Glomerular visceral epithelial cell (primary cell): ENCODE data around the gene GJB5.
"Not testable (repeated sequence)": the region's sequence is repeated elsewhere in the genome, so short reads cannot be mapped to it uniquely, and the experiment has no call there.

Experiments
- DNase-seq: peaks from one replicate; pipeline ENCODE4 v3.0.0-alpha.2; 2016; ENCODE audit errors: extremely low spot score

Gene GJB5

GRCh38 chr1:34754964-34755637 lies at the start of gene GJB5:
Gene GJB5, plus strand, starts transcription at chr1:34755047. Its CDS starts 2,284 bp downstream, at chr1:34757331.
- DNase-seq: no peak

- DNase-seq: no peak
Measured at GRCh38 chr1:34705077-34705476, 49.8 kb upstream of the GJB5 start.

GRCh38 chr1:34708106-34708505 lies 46.7 kb upstream of the GJB5 start:
- no peak for DNase-seq

- DNase-seq: no peak
Measured at GRCh38 chr1:34709547-34709946, 45.3 kb upstream of the GJB5 start.

- DNase-seq: no peak
Measured at GRCh38 chr1:34710812-34711211, 44.0 kb upstream of the GJB5 start.

- DNase-seq: no peak
Measured at GRCh38 chr1:34711485-34711884, 43.4 kb upstream of the GJB5 start.

GRCh38 chr1:34712007-34712688 lies 42.7 kb upstream of the GJB5 start:
- DNase-seq: no peak

GRCh38 chr1:34713443-34713842 lies 41.4 kb upstream of the GJB5 start:
- DNase-seq: no peak

GRCh38 chr1:34714386-34714785 lies 40.5 kb upstream of the GJB5 start:
- no peak for DNase-seq

GRCh38 chr1:34715139-34715538 lies 39.7 kb upstream of the GJB5 start:
- no peak for DNase-seq

- no peak for DNase-seq
Measured at GRCh38 chr1:34721241-34721640, 33.6 kb upstream of the GJB5 start.

- DNase-seq: no peak
Measured at GRCh38 chr1:34721646-34722355, 33.0 kb upstream of the GJB5 start.

GRCh38 chr1:34726861-34727260 lies 28.0 kb upstream of the GJB5 start:
- DNase-seq: no peak

- DNase-seq: no peak
Measured at GRCh38 chr1:34730485-34730884, 24.4 kb upstream of the GJB5 start.

- not testable (repeated sequence) for DNase-seq
Measured at GRCh38 chr1:34732831-34733230, 22.0 kb upstream of the GJB5 start.

- no peak for DNase-seq
Measured at GRCh38 chr1:34736692-34737091, 18.2 kb upstream of the GJB5 start.

- not testable (repeated sequence) for DNase-seq
Measured at GRCh38 chr1:34737236-34737635, 17.6 kb upstream of the GJB5 start.

GRCh38 chr1:34739613-34740012 lies 15.2 kb upstream of the GJB5 start:
- no peak for DNase-seq

- DNase-seq: no peak
Measured at GRCh38 chr1:34740161-34740868, 14.5 kb upstream of the GJB5 start.

GRCh38 chr1:34742667-34743270 lies 12.1 kb upstream of the GJB5 start:
- peak; percentile 71 for DNase-seq

GRCh38 chr1:34743775-34744174 lies 11.1 kb upstream of the GJB5 start:
- DNase-seq: no peak

- no peak for DNase-seq
Measured at GRCh38 chr1:34744851-34745250, 10.0 kb upstream of the GJB5 start.
